Fibroblast of skin of abdomen (primary cell): Measurements from ENCODE around the gene VIM.
A peak's percentile ranks its signal among the peaks of the same experiment; 100 is the strongest.

Experiments used
- DNase-seq: peaks from one replicate; pipeline ENCODE4 v3.0.0-alpha.2; 2013

Gene VIM

DNA sequence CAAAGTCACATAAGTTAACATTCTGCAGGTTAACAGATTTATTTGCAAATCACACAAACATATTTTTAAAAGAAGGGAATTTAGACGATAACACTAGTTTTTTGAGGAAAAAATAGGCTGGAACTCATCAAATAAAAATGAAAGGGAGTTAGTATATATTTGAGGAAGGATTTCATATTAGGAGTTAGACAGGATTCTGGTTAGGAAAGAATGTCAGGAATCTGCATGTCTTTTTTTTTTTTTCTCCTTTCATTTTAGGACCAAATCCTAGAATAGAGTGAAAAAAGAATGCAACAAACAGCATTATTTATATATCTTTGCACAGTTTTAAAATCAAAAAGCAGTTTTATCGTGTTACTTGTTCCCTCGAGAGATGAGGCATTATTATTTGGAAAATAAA, 17.7 kb upstream of the VIM start:
- DNase-seq, result peak; percentile 63

DNA sequence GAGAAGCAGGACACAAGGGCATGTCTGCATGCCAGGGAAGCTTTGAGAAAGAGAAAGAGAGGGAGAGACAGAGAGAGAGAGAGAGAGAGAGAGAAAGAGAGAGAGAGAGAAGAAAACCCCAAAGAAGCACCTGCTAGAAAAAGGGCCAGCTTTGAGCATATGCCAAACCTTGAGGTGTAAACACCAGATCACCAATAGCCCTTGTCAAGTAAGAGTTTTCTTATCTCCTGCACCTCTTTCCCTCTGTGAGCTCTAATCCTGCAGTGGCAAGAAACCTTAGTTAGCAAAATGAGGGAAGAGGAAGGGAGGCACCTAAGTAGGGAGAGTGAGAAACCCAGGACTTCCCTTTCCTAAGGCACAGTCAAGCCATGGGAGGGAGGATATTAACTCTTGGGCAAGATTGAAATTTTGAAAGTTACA, 15.2 kb upstream of the VIM start:
- DNase-seq, result no peak

DNA sequence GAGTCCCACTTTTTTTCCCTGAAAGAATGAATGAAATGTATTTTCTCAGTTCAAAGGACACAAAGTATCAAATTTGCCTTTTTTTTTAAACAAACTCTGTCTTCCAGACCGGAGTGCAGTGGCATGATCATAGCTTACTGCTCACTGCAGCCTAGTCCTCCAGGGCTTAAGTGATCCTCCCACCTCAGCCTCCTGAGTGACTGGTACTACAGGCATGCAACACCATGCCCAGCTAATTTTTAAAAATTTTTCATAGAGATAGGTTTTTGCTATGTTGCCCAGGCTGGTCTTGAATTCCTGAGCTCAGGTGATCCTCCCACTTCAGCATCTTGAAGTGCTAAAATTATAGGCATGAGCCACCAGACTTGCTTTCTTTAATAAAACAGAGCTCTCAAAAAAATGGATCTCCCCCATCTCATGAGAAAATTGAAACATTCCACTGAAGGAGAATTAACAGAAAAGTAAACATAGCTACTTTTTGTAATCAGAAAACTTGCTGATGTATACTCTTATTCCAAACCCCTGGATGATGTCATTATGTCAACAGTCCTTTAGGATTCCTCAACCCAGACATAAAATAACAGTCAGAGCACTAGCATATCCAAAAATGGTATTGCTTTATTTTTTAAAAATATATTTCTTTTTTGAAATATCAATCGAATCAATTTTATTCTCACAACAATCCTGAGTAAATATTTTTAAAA, 14.2 kb upstream of the VIM start:
- DNase-seq, result peak; percentile 66

DNA sequence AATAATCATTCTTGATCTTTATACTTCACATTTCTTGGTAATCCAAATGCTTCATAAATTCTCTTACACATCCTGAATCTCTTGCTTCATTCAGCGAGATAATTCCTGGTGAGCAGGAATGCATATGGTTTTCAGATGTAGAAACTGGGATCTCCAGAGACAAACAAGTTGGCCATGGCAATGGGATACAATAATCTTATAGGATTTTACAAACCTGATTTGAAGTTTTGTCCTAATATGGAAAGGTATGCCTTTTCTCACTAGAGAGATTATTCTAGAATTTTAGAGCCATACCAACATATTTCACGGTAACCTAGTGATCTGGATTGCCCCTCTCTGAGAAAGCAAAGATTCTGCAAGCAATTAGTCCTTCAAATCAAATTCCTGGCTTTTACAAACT, 13.5 kb upstream of the VIM start:
- DNase-seq, result peak; percentile 91

DNA sequence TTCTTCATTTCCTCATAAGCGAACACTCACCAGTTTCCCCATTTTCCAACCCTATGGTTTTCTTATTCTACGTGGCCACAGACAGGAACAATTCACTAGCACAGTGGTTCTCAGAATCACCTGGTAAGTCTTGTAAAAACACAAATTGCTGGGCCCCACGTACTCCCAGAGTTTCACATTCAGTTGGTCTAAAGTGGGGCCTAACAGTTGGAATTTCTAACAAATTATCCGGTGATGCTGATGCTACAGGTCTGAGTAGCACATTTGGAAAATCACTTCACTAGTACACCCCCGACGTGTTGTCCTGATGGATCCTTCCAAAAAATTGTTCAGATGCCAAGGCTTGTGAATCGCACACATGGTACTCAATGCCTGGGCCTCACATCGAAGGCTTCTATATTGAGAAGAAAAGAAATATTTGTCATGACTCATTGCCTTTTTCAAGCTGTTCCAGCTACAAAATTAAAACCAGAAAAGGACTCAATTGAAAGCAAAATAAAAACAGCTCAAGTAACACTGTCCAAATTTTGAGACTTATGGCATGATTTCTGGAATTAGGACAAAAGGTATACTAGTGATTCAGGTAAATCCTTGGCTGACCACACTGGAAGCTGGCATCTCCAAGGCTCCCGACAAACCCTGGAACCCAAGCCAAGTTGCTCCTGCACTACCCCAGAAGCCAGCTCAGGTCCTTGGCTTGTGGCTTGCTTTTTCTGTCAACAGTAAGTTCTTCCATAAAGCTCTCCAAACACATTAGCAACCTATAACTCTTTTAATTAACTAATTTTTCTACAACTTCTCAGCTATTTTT, 12.9 kb upstream of the VIM start:
- peak; percentile 100 for DNase-seq

DNA sequence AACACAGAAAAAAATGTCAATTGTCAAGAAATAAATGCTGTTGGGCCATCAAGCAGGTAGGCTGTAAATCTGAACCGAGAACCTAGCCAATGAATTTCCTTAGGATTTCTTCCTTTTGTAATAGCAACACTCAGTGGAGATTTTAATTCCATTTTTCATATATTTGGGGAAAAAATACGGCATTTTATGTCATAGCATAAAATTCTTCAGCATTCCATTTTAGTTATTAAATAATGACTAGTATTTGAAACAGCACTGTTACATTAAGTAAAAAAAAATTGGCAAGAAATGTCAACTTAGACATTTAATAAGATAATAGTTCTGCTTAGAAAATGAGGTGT, 12.3 kb upstream of the VIM start:
- no peak for DNase-seq

DNA sequence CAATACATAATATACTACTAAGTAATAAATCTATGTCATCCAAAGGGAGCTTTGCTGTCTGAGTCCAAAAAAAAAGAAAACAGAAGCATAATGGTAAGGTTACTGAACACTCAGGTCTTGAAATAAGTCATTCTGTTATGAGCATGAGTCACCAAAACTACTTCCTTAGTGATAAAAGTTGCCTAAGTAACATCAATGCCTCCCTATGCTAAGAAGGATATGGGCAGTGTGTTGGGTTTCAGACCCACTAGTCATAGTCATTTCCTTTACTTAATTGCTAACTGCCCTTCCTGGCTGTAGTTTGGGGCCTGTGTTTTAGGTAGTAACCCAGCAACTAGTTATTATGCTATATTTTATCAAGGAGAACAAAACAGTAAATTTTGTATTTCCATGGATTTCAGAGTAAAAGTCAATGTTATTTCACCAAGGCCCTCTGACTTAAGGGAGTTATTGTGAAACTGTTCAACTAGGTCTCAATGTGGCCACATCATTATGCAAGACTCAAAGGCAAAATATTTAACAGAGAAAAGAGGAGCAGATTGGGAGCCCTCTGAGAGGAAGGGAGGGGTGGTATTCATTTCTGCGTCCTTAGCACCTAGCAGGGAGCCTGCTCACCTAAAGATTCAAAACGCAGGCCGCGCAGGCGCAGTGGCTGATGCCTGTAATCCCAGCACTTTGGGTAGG, 11.7 kb upstream of the VIM start:
- DNase-seq, result peak; percentile 98

DNA sequence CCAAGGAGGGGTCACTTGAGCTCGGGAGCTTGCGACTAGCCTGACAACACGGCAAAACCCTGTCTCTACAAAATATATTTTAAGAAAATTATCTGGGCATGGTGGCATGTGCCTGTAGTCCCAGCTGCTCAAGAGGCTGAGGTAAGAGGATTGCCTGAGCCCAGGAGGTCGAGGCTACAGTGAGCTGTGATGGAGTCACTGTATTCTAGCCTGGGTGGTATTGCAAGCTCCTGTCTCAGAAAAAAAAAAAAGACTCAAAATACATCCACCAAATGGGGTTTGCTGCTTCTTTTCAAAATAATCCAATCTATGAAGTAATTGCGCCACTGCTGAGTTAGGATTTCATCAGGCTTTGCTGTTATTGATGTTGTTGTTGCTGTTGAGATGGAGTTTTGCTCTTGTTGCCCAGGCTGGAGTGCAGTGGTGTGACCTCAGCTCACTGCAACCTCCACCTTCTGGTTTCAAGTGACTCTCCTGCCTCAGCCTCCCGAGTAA, 11.1 kb upstream of the VIM start:
- DNase-seq, result no peak

DNA sequence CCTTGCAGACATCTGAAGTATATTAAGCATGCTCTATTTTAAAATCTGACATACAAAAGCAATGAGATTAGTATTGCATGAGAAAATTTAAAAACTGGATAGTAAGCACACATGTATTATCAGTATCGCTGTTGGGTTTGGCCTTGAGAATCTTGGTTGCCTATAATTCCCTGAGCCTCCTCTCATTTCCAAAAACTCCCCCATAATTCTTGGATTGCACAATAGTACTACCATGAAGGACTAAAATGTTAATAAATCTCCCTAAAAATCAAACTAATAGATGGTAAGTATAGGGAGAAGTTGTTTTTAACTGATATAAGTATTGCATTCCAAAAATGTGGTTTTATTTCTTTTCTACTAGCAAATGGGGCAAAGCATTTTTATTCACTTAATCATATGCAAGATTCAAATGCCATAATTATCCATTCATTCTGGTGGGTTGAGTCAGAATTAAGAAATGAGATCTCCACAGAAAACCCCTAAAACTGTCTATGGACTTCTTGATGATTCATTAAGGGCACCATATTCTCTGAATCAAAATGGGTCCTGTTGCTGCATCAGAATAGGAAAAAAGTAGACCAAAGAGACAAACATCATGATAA, 10.3 kb upstream of the VIM start:
- peak; percentile 97 for DNase-seq

DNA sequence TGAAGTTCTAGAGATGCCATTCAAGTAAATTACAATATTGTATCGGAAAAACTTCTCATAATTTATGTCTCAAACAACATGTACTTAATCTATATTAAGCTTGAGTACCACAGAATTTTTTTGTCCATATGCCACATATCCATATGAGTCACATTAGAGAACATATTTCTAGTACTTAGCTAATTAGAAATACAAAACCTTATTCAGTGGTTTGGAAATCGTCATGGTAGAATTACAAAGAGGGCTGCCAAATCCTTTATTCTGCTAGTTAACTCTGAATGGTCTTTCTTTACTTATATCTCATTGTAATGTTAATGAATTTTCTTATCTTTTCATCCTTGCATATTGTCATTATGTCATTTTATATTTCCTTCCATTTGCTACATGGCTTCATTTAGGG, 9.0 kb upstream of the VIM start:
- peak; percentile 87 for DNase-seq

DNA sequence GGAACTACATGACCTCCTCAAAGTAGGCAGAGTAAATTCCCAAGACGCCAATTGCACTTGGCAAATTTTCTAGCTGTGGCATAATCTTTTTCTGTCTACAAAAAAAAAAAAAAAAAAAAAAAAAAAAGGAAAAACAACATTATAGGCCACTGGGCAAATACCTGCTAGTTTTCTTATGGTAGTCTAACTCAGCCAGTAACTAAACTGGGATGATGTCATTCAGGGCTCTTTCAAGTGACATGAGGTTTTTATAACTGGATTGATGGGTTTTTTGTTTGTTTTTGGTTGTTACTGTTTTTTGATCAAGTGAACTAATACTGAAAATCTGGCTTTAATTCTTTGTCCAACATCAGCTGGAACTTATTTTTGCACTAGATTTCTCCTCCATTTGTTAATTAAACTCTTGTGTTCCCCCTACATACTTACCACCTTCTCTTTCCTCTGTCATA, 7.4 kb upstream of the VIM start:
- DNase-seq, result peak; percentile 54

DNA sequence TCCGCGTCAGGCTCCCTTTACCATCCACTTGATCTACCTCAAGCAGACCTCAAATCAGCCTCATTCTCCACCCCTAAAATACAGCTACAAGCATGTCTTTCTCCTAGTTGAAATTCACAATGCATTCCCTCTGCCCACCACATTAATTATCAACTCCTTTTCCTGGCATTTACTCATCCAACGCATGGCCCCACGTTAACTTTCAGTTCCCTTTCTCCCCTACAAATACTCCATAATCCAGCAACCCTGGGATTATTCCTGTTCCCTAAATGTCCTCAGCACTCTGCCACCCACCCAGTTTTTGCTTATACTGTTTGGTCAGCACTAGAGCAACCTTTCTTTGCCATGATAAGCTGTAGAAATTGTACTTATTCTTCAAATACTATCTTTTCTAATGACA, 5.7 kb upstream of the VIM start:
- DNase-seq, result no peak

DNA sequence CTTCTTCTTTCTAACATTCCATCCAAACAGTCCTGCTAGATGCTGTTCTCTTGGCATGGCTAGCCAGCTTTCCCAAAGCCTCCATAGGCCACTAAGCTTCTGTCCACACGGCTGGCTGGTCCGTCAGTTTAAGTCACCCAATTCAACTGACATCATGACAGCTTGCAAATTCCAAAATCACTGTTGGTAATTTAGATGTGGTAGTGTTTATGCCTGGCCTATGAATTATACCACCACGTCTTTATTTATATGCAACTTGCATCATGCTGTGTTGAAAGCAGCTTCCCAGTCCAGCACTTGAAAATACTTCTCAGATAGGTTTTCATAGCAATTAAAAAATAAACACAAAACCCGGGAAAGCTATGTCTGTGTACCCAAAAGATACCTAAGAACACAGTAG, 2.2 kb upstream of the VIM start:
- DNase-seq, result no peak

DNA sequence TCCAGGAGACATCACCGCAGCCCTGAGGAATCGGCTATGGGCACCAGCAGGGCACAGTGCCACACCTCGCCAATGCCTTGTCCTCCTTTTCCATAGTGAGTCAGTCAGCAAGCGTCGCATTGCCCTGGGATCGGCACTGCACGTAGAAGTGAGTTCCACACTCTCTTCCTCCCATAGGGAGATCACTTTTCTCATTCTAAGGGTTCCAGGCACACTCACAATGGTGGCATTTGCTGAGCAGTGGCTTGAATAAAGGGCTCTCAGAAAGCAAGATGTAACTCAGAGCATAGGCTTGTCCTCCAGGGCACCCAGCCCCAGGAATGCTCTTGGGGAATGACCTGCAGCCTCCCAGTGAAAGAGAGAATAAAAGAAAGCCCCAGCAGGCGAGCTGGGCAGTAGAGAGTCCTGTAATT, 1.1 kb upstream of the VIM start:
- DNase-seq, result no peak

DNA sequence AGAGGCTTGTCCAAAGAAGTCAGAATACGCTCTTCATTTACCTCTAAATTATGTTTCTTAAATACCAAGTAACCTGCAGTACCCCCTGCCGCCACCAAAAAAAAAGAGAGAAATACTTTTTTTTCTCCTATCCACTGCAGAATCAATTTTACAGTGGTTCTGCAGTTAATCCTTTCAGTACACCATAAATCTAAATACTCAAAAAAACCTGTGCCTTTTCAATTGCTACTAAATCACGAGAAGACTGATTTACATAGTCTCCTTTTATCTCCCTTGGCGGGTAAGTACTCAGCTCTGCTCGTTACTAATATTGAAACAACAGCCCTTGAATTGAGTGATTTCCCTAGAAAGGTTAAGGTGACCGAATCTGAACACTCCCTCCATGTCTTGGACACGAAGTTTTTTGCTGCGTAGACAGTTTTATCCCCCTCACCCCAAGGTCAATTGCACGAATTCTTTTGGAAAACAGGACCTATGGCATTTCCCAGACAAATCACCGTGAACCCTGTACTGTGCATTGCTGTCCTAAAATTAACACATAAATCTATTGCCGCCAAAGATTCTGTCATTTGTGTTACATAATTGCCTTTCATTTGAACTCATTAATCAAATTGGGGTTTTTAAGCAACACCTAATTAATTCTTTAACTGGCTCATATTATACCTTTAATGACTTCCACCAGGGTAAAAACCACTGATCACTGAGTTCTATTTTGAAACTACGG, 512 bp upstream of the VIM start:
- peak; percentile 74 for DNase-seq

DNA sequence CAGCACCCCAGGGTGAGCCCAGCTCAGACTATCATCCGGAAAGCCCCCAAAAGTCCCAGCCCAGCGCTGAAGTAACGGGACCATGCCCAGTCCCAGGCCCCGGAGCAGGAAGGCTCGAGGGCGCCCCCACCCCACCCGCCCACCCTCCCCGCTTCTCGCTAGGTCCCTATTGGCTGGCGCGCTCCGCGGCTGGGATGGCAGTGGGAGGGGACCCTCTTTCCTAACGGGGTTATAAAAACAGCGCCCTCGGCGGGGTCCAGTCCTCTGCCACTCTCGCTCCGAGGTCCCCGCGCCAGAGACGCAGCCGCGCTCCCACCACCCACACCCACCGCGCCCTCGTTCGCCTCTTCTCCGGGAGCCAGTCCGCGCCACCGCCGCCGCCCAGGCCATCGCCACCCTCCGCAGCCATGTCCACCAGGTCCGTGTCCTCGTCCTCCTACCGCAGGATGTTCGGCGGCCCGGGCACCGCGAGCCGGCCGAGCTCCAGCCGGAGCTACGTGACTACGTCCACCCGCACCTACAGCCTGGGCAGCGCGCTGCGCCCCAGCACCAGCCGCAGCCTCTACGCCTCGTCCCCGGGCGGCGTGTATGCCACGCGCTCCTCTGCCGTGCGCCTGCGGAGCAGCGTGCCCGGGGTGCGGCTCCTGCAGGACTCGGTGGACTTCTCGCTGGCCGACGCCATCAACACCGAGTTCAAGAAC, 1.1 kb downstream of the VIM start:
- peak; percentile 97 for DNase-seq

DNA sequence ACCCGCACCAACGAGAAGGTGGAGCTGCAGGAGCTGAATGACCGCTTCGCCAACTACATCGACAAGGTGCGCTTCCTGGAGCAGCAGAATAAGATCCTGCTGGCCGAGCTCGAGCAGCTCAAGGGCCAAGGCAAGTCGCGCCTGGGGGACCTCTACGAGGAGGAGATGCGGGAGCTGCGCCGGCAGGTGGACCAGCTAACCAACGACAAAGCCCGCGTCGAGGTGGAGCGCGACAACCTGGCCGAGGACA, 1.6 kb downstream of the VIM start:
- no peak for DNase-seq

DNA sequence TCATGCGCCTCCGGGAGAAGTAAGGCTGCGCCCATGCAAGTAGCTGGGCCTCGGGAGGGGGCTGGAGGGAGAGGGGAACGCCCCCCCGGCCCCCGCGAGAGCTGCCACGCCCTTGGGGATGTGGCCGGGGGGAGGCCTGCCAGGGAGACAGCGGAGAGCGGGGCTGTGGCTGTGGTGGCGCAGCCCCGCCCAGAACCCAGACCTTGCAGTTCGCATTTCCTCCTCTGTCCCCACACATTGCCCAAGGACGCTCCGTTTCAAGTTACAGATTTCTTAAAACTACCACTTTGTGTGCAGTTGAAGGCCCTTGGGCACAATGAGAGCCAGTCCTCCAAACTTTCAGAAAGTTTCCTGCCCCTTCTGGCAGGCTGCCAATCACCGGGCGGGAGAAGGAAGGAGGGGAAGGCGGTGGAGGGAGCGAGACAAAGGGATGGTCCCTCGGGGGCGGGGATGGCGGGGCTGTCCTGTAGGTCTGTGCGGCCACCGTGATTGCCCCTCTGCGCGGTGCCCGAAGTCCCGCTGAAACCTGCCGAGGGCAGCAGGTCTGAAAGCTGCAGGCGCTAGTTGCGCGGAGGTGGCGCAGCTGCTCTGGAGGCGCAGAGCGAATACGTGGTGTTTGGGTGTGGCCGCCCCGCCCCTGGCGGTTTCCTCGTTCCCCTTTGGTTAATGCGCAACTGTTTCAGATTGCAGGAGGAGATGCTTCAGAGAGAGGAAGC, 2.1 kb downstream of the VIM start:
- DNase-seq, result peak; percentile 78

DNA sequence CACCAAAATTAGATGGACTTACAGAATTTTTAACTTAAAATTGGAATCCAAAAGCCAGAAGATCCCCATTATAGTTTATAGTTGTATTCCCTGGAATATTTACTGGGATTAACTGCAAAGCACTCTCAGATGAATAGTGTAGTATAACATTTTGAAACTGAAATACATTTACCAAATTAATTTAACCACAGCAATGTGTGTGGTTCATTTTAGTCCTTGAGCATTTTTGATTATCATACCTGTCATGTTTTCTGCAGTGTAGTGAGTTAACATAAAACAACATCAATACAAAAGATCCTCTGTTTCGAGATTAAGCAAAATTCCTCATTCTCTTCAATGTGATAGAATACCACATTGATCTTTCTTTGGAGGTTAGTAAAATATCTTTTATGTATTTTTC, 3.7 kb downstream of the VIM start:
- no peak for DNase-seq

DNA sequence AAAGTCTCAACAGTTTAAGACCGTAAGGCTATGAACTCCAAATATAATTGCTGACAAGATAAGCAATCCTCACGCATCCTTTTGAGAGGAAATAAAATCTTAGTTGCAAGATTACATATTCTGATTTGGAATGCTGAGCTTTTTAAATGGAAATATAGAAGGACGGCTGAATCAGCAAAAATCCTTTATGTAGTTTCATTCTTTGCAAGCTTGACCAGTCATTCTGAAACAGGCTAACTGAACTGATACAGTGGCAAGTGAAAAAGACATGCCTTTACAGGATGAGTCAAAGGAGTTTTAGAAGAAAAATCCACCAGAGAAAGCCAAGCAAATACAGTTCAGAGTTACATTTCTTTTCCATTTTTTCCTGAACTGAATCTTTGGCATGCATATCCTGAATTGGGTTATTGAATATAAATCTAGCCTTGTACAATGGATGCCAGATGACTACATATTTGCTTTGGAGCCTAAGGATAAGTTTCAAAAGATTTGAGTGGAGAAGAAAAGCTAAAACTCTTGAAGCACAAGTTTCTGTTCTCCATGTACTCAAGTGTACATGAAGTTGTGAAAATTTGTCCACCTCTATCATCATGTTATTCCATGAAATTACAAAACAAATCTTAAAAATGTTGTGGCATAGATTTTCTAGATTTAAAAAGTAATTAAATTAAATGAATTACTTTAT, 4.4 kb downstream of the VIM start:
- no peak for DNase-seq
